Prostate gland (tissue), 2 donors: Measurements from ENCODE around the gene KCNN2. TPM values are rescaled to one million over a fixed set of nuclear protein-coding genes. Genes with fewer than 3 reads are reported as not detected.
A peak's percentile ranks its signal among the peaks of the same experiment; 100 is the strongest.

Source experiments
- DNase-seq: peaks from one replicate; pipeline ENCODE4 v3.0.0-alpha.2; 2019; ENCODE audit warnings: low spot score
- H3K27ac ChIP-seq, 2 donors: fragments of 200-600 bp; sonication (generic); 2 replicates each; pipeline ENCODE4 v1.5.1; 2017 to 2019
- H3K27me3 ChIP-seq: fragments of 200-600 bp; sonication (generic); replicated peaks from 2 replicates; pipeline ENCODE4 v1.5.1; 2019; ENCODE audit not compliant: insufficient read depth
- H3K36me3 ChIP-seq, 2 donors: fragments of 200-600 bp; sonication (generic); 1 replicate in 1 of 2; 2 replicates in 1 of 2; pipeline versions ENCODE4 v1.5.1 to v1.8.1; 2017 to 2019
- H3K4me1 ChIP-seq: fragments of 200-600 bp; sonication (generic); replicated peaks from 2 replicates; pipeline ENCODE4 v1.5.1; 2019
- H3K4me3 ChIP-seq, 2 donors: fragments of 200-600 bp; sonication (generic); 2 replicates each; pipeline ENCODE4 v1.5.1; 2017 to 2019
- H3K9me3 ChIP-seq: fragments of 200-600 bp; sonication (generic); 2 replicates; pipeline ENCODE4 v1.5.1; 2017
- POLR2A ChIP-seq: fragments of 450-650 bp; IDR thresholded peaks from one replicate; pipeline ENCODE4 v1.6.1; 2016; ENCODE audit warnings: antibody characterized with exemption, mild to moderate bottlenecking
- POLR2AphosphoS5 ChIP-seq: sonication (generic); formaldehyde crosslinking; IDR thresholded peaks from one replicate; pipeline ENCODE4 v1.6.1; 2017; ENCODE audit warnings: antibody characterized with exemption
- WGBS: methylation state at CpG from one replicate; pipeline ENCODE4 v1.1.5; 2018; 5-methylcytosine and 5-hydroxymethylcytosine counted together
- intact Hi-C: fragments of 100-400 bp; cut with DNase I; formaldehyde crosslinking; loops from one replicate; pipeline ENCODE4 v1.14.2; 2022
- total RNA-seq, 2 donors: library from RNA; depleted of rRNA; stranded (reverse); fragments of >200 nt; gene quantifications; one replicate each; pipeline ENCODE4 v1.1.0, GENCODE V29; 2016
- TF ChIP-seq, protein P1 (sequence below), 4 experiments: fragments of 200-600 bp in 2 of 4; fragments of 450-650 bp in 2 of 4; sonication (generic) in 2 of 4; IDR thresholded peaks; 1 replicate in 3 of 4; 2 replicates in 1 of 4; pipeline ENCODE4 v1.5.1; 2016 to 2019; ENCODE audit warnings: antibody characterized with exemption in 4 of 4, mild to moderate bottlenecking in 2 of 4, moderate library complexity in 2 of 4

The KCNN2 gene
- total RNA-seq = 10 to 100 TPM; 13.9 to 15.3 TPM

DNA sequence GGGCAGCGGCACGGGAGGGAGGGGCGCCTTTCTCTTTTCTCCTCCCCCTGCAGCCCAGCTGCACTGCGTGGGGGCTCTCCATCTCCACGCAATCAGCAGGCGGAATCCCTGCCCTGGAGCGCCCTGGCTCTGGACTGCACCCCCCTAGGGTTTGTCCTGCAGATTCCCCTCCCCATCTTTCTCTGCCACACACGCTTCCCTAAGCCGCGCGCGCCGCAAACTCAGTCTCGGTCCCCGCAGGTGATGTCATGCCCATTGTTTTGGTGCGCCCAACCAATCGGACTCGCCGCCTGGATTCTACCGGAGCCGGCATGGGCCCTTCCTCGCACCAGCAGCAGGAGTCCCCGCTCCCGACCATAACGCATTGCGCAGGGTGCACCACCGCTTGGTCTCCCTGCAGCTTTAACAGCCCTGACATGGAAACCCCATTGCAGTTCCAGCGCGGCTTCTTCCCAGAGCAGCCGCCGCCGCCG lies at the start of gene KCNN2:
TSS of gene KCNN2 (plus strand) at position 347 of the 473 bp plus-strand sequence. CDS start at position 417, 70 bp downstream.
- Histone ChIP-seq H3K27me3 (no peaks in the 10 kb centered on the region), H3K36me3 (no peaks in the 10 kb centered on the region), H3K4me1 (no peaks in the 10 kb centered on the region), H3K4me3 (peak within 1 kb of the TSS; percentile 42 to 61), H3K9me3 (no peaks in the 10 kb centered on the region), H3K27ac (peak within 1 kb of the TSS; percentile 58 to 73)
- under 1% methylated on average over 33 of the region's 33 CpGs for WGBS
- DNase-seq = peak; percentile 88
- TF ChIP-seq POLR2A = no peak
- peak; percentile 77 for TF ChIP-seq POLR2AphosphoS5
- TF ChIP-seq, protein P1, sequence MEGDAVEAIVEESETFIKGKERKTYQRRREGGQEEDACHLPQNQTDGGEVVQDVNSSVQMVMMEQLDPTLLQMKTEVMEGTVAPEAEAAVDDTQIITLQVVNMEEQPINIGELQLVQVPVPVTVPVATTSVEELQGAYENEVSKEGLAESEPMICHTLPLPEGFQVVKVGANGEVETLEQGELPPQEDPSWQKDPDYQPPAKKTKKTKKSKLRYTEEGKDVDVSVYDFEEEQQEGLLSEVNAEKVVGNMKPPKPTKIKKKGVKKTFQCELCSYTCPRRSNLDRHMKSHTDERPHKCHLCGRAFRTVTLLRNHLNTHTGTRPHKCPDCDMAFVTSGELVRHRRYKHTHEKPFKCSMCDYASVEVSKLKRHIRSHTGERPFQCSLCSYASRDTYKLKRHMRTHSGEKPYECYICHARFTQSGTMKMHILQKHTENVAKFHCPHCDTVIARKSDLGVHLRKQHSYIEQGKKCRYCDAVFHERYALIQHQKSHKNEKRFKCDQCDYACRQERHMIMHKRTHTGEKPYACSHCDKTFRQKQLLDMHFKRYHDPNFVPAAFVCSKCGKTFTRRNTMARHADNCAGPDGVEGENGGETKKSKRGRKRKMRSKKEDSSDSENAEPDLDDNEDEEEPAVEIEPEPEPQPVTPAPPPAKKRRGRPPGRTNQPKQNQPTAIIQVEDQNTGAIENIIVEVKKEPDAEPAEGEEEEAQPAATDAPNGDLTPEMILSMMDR (IDR thresholded peaks at IDR 0.05) = no peak
- intact Hi-C loops = no loop called here

DNA sequence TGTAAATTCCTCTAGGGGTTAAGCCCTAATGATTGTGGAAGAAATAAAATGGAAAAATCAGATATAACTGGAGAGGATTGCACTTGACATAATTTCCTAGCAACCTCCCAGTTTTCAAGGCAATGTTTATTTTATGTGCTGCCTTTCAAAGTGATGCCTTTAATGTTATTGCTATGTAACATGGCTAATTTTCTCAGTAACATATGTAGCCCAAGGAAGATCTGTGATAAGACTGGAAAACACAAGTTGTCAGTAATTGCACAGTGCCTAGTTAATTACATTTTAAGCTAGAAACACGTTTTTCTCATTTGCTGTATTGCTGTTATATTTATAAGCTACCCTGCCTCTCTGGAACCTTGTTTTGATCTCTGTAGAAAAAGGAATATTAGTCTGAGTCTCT lies 49.2 kb upstream of the KCNN2 start:
- no peaks in the 10 kb centered on the region for H3K9me3 ChIP-seq
- H3K36me3 ChIP-seq = no peaks in the 10 kb centered on the region
- intact Hi-C loops = no loop called here
- H3K27me3 ChIP-seq = no peaks in the 10 kb centered on the region
- H3K4me1 ChIP-seq = no peaks in the 10 kb centered on the region
- 11% methylated on average over 1 of the region's 1 CpG for WGBS
- H3K27ac ChIP-seq = no peak overlapping the region
- TF ChIP-seq POLR2AphosphoS5 (no peak), POLR2A (no peak)
- TF ChIP-seq, protein P1 (IDR thresholded peaks at IDR 0.05) = no peak
- no peak for DNase-seq
- H3K4me3 ChIP-seq = no peak overlapping the region

DNA sequence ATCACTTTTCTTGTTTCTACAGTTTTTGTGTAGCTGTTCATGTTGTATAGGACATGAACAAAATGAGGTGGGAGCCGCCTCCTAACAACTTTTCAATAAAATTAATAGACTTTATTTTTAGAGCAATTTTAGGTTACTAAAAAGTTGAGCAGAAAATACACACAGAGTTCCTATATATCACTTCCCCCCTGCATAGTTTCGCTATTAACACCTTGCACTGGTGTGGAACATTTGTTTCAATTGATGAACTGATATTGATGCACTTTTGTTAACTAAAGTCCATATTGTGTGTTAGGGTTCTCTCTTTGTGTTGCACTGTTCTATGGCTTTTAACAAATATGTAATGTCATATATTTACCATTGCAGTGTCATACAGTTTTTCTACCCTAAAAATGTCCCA lies 47.8 kb upstream of the KCNN2 start:
- Histone ChIP-seq H3K4me3 (no peak overlapping the region), H3K27ac (no peak overlapping the region), H3K9me3 (no peaks in the 10 kb centered on the region), H3K4me1 (no peaks in the 10 kb centered on the region), H3K27me3 (no peaks in the 10 kb centered on the region), H3K36me3 (no peaks in the 10 kb centered on the region)
- no peak for DNase-seq
- WGBS = 90% methylated on average over 2 of the region's 2 CpGs
- TF ChIP-seq, protein P1 (IDR thresholded peaks at IDR 0.05) = no peak
- TF ChIP-seq POLR2AphosphoS5 (no peak), POLR2A (no peak)
- intact Hi-C loops = no loop called here

DNA sequence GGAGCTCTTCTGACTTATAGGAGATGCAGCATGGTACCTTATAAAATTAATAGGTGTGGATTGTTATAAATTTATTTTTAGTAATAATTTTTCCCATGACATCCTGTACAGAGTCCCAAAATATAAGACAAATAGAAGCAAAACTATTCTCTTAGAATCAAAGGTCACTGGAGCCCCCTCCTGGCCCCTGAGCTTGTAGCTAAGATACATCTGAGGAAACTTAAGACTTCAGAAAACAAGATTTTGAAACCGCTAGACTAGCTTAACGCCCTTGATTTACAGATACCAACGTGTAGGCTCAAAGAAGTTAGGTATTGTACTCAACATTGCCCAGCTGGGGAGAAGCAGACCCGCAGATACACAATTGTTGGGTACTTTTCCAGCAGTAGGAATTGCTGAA lies 45.7 kb upstream of the KCNN2 start:
- no peak for DNase-seq
- intact Hi-C loops = no loop called here
- Histone ChIP-seq H3K9me3 (no peaks in the 10 kb centered on the region), H3K27me3 (no peaks in the 10 kb centered on the region), H3K4me3 (no peak overlapping the region), H3K4me1 (no peaks in the 10 kb centered on the region), H3K36me3 (no peaks in the 10 kb centered on the region), H3K27ac (no peak overlapping the region)
- TF ChIP-seq, protein P1 (IDR thresholded peaks at IDR 0.05) = no peak
- TF ChIP-seq POLR2A (no peak), POLR2AphosphoS5 (no peak)
- WGBS = 46% methylated on average over 4 of the region's 4 CpGs

DNA sequence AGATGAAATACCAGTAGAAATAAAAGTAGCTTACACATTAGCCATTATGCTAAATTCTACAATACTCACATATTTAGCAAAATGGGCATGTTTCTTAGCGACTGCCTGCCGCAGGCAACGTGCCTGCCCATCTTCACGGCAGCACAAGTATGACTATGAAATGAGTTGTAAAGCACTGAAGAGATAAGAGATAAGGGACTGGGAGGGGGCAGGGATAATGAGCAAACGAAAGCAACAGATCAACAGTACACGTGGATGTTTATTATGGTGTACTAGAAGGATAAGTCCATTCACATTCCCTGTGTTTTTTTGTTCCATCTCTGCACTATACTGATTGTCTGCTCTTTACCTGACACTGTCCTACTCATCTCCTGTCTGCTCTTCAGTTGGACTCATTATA lies 44.1 kb upstream of the KCNN2 start:
- 42% methylated on average over 6 of the region's 6 CpGs for WGBS
- Histone ChIP-seq H3K27ac (no peak overlapping the region), H3K4me1 (no peaks in the 10 kb centered on the region), H3K27me3 (no peaks in the 10 kb centered on the region), H3K9me3 (no peaks in the 10 kb centered on the region), H3K36me3 (no peaks in the 10 kb centered on the region), H3K4me3 (no peak overlapping the region)
- TF ChIP-seq, protein P1 (IDR thresholded peaks at IDR 0.05) = no peak
- TF ChIP-seq POLR2A = no peak
- no peak for TF ChIP-seq POLR2AphosphoS5
- intact Hi-C loops = no loop called here
- DNase-seq = no peak
